Adipocyte (in vitro differentiated cells): ENCODE measurements around the gene ROBO1.
A peak's percentile ranks its signal among the peaks of the same experiment; 100 is the strongest.
"Not testable (repeated sequence)": the region's sequence is repeated elsewhere in the genome, so short reads cannot be mapped to it uniquely, and the experiment has no call there.

Experiments used
- DNase-seq: peaks from one replicate; pipeline ENCODE4 v3.0.0-alpha.2; 2015; ENCODE audit warnings: low read depth
- H3K27me3 ChIP-seq: replicated peaks from 2 replicates; pipeline ENCODE4 v1.7.0; 2013; ENCODE audit warnings: mild to moderate bottlenecking, low read length, moderate library complexity; ENCODE audit not compliant: control insufficient read depth, insufficient read depth
- H3K36me3 ChIP-seq: 2 replicates; pipeline ENCODE4 v1.7.0; 2013; ENCODE audit warnings: low read length, mild to moderate bottlenecking, moderate library complexity; ENCODE audit not compliant: control insufficient read depth, insufficient read depth, severe bottlenecking
- H3K4me1 ChIP-seq: 2 replicates; pipeline ENCODE4 v1.7.0; 2013; ENCODE audit warnings: mild to moderate bottlenecking, low read length, moderate library complexity; ENCODE audit not compliant: control insufficient read depth, insufficient read depth
- H3K4me3 ChIP-seq: 2 replicates; pipeline ENCODE4 v1.7.0; 2013; ENCODE audit warnings: mild to moderate bottlenecking, low read length, moderate library complexity
- H3K9ac ChIP-seq: 2 replicates; pipeline ENCODE4 v1.7.0; 2013; ENCODE audit warnings: mild to moderate bottlenecking, low read length, moderate library complexity
- H3K9me3 ChIP-seq: 2 replicates; pipeline ENCODE4 v1.7.0; 2013; ENCODE audit warnings: mild to moderate bottlenecking, low read length, moderate library complexity; ENCODE audit not compliant: control insufficient read depth

ROBO1 gene

DNA sequence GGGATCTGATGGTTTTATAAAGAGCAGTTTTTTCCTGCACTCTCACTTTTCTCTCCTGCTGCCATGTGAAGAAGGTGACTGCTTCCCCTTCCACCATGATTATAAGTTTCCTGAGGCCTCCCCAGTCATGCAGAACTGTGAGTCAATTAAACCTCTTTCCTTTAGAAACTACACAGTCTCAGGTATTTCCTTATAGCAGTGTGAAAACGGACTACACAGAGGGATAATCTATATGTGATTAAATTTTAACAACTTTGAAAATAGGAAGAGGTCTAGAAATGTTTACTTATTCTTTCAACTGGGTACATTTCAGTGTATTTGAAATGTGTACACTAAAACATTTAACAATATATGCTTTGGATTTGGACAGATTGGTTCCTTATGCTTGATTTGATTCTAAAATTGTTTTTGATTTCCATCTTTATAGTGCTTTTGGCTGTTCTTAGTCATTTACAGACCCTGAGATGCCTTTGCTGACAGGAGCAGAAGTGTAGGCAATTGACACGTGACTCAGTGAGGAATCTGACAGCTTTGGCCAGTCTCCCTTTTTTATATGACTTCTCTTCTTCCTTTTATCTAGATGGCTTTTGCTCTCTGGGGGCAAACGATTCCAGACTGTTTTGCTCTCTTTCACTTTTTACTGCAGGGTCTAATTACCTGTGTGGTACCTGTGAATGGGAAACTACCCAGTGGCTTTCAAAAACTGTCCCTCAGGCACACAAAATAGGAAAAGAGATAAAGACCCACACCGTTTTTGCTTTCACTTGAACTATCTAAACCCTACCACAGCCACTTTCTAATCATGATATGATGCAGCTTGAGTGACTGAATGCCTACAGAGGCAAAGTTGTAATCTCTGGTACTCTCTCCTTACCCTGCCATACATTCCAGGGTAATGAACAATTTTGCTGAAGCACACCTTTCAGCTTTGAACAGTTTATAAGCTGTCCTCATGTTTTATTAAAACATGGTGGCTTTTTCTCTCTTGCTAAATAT is 422.6 kb downstream of the ROBO1 start:
- DNase-seq, result no peak
- Histone ChIP-seq H3K9ac (no peak overlapping the region), H3K9me3 (no peaks in the 10 kb centered on the region), H3K4me3 (no peak overlapping the region), H3K36me3 (no peaks in the 10 kb centered on the region), H3K27me3 (no peaks in the 10 kb centered on the region), H3K4me1 (no peaks in the 10 kb centered on the region)

DNA sequence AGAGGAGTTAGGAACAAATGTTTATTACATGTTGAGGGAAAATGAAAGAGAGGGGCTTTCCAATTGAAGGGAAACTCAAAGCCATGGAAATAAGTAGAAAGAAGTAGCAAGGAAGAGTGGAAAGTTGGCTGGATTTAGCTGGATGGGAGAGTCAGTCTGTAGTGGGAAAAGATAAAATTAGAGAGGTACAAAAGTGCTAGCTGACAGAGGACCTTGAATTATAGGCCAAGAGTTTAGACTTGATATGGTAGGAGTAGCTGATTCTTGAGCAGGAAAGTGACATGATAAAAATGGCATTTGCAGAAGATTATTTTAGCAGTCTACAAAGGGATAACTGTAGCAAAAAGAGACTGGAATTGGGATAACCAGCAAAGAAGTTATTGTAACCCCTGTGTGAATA is 425.8 kb downstream of the ROBO1 start:
- Histone ChIP-seq H3K9me3 (no peaks in the 10 kb centered on the region), H3K27me3 (no peaks in the 10 kb centered on the region), H3K4me3 (no peak overlapping the region), H3K4me1 (no peaks in the 10 kb centered on the region), H3K9ac (no peak overlapping the region), H3K36me3 (no peaks in the 10 kb centered on the region)
- DNase-seq, result no peak

DNA sequence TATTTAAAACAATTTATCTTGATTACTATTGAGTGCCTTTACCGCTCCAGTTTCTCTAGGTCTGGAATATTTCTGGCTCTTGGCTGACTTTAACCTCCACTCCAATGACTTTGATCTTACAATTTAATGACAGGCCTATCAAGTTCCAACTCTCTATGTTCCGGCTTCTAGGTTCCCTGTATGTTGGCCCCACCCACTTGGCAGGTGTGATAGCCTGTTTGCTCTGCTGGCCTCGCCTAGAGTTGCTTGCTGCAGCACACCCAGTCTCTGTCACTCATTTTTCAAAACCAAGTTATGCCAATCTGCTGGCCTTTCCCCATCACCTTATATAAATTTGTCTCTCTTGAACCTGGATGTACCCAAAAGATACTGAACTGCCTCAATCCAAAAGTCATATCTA is 428.0 kb downstream of the ROBO1 start:
- Histone ChIP-seq H3K9me3 (no peaks in the 10 kb centered on the region), H3K4me3 (no peak overlapping the region), H3K4me1 (no peaks in the 10 kb centered on the region), H3K36me3 (no peaks in the 10 kb centered on the region), H3K27me3 (no peaks in the 10 kb centered on the region), H3K9ac (no peak overlapping the region)
- no peak for DNase-seq

DNA sequence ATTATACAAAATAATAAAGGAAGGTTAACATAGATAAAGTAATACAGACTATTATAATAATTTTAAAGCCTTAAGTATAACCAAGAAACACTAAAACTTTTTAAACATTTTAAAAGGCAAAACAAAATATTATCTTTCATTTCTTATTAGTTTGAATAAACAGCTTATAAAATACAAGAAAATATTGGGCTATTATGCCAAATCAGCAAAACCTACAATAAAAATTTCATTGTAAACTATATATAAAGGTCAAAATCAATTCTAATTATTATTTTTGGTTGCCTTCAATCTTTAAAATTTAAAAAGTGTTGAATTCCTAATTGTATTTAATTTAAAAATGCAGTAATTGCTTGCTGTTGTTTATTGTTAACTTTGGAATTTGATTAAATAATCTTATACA is 430.0 kb downstream of the ROBO1 start:
- Histone ChIP-seq H3K4me1 (no peaks in the 10 kb centered on the region), H3K9ac (no peak overlapping the region), H3K36me3 (no peaks in the 10 kb centered on the region), H3K27me3 (no peaks in the 10 kb centered on the region), H3K9me3 (no peaks in the 10 kb centered on the region), H3K4me3 (no peak overlapping the region)
- DNase-seq, result no peak

DNA sequence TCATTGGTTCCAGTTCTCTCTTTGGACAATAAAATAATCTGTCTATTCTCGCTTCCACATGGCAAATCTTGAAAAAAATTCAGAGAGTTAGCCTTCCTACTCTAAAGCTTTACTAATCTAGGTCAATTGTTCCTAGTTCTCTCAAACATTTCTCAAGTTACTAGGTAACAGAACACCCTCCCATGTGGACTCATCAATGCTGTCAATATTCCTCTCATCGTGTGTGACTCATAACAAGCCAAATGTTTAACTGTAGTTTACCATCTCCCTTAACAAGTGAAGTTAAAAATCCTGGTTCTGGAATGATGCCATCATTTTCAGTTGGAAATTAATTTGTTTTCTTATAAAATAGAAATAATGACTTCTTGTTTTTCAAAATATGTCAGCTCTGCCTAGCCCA is 438.6 kb downstream of the ROBO1 start:
- H3K27me3 ChIP-seq, result no peaks in the 10 kb centered on the region
- H3K9me3 ChIP-seq, result no peaks in the 10 kb centered on the region
- H3K36me3 ChIP-seq, result no peaks in the 10 kb centered on the region
- no peak overlapping the region for H3K9ac ChIP-seq
- peaks cover 4% of the 10 kb centered on the region for H3K4me1 ChIP-seq
- no peak overlapping the region for H3K4me3 ChIP-seq
- DNase-seq, result no peak

DNA sequence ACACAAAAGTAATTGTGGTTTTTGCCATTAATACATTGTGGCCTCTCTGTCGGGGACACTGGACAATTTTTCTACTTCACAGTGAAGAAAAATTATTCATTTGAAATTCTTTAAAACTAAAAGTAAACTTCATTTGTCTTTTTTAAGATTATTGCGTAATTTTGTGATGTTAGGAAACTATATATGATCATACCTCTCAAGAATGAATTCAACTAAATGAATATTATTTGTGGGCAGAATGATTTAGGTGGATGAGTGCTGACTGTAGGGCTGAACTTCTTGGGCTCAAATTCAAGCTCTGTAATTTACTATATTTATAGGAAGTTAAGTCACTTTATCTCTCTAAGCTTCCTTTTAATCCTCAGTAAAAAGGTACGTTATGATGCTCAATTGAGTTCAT is 441.2 kb downstream of the ROBO1 start:
- H3K36me3 ChIP-seq, result no peaks in the 10 kb centered on the region
- DNase-seq, result peak; percentile 66
- no peak overlapping the region for H3K4me3 ChIP-seq
- H3K27me3 ChIP-seq, result no peaks in the 10 kb centered on the region
- H3K4me1 ChIP-seq, result peaks cover 4% of the 10 kb centered on the region
- H3K9me3 ChIP-seq, result no peaks in the 10 kb centered on the region
- H3K9ac ChIP-seq, result no peak overlapping the region

DNA sequence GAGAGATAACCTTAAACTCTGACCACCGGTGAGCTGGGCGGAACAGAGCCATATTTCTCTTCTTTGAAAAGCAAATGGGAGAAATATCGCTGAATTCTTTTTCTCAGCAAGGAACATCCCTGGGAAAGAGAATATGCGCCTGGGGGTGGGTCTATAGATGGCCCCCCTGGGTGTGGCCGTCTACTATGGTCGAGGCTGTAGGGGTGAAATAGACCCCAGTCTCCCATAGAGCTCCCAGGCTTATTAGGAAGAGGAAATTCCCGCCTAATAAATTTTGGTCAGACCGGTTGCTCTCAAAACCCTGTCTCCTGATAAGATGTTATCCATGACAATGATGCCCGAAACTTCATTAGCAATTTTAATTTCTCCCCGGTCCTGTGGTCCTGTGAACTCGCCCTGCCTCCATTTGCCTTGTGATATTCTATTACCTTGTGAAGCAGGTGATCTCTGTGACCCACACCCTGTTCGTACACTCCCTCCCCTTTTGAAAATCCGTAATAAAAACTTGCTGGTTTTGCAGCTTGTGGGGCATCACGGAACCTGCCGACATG is 441.9 kb downstream of the ROBO1 start:
- DNase-seq, H3K27me3 ChIP-seq, H3K9me3 ChIP-seq, H3K4me1 ChIP-seq, H3K36me3 ChIP-seq, H3K9ac ChIP-seq, H3K4me3 ChIP-seq: not testable (repeated sequence)

DNA sequence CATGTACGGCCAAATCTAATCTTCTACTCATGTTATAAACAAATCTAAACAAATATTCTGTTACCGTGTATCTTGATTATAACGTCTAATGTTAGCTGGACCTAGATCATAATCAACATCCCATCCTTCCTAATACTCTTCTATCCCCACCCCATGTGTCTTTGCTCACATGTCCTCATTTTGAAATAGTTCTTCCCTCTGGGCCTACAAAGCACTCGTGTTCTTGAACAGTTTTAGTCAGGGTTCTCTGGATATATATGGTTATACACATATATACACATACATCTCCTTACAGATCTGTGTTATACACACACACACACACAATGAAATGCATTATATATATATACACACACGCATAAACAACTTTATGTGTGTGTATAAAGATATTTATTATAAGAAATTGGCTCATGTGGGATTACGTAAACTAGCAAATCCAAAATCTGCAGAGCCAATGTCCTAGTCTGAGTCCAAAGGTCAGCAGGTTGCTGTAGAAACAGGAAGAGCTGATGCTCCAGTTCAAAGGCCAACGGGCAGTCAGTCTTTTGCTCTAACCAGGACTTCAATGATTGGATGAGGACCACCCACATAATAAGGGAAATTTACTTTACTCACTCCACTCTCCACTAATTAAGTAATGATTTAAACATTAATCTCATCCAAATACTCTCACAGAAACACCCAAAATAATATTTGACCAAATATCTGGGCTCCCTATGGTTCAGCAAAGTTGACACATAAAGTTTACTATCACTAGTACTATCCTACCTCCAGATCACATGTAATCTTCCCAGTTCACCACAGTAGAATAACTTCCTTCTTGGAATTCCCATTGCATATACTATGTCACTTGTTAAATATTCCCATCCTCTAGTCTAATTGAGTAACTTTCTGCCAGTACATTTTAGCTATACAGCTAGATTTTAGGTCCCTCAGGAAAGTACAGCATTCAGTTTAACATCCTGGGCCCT is 450.0 kb downstream of the ROBO1 start:
- DNase-seq, result no peak
- Histone ChIP-seq H3K9ac (no peak overlapping the region), H3K27me3 (no peaks in the 10 kb centered on the region), H3K36me3 (no peaks in the 10 kb centered on the region), H3K4me1 (no peaks in the 10 kb centered on the region), H3K9me3 (no peaks in the 10 kb centered on the region), H3K4me3 (no peak overlapping the region)

DNA sequence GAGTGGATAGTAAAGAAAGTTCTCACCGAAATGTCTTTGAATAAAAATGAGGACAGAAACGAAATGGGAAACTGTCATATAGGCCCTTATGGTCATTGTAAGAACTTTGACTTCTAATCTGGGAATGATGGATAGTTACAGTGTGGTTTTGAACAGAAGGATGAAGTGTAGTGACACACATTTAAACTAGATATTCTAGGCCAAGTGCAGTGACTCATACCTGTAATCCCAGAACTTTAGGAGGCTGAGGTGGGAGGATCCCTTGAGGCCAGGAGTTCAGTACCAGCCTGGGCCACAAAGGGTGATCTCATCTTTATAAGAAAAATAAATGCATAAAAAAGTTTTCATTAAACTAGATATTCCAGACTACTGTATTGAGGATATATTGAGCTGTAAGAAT is 452.8 kb downstream of the ROBO1 start:
- Histone ChIP-seq H3K9me3 (no peaks in the 10 kb centered on the region), H3K4me3 (no peak overlapping the region), H3K36me3 (no peaks in the 10 kb centered on the region), H3K4me1 (no peaks in the 10 kb centered on the region), H3K27me3 (no peaks in the 10 kb centered on the region), H3K9ac (no peak overlapping the region)
- DNase-seq, result no peak

DNA sequence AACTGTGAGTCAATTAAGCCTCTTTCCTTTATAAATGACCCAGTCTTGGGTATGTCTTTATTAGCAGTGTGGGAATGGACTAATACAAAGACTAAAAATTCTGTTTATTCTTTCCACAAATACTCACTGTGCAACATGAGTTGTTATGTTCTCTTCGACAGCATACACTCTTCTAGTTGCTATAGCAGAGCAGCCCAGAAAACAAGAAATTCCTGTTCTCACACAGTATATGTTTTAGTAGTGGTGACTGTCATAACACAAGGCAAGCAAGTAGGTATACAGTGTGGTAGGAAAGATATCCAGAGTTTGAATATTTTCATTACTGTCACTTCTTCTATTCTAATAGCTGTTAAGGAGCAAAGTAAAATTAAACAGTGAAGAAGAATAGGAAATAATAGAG is 453.3 kb downstream of the ROBO1 start:
- Histone ChIP-seq H3K9me3 (no peaks in the 10 kb centered on the region), H3K4me1 (no peaks in the 10 kb centered on the region), H3K27me3 (no peaks in the 10 kb centered on the region), H3K9ac (no peak overlapping the region), H3K36me3 (no peaks in the 10 kb centered on the region), H3K4me3 (no peak overlapping the region)
- no peak for DNase-seq

DNA sequence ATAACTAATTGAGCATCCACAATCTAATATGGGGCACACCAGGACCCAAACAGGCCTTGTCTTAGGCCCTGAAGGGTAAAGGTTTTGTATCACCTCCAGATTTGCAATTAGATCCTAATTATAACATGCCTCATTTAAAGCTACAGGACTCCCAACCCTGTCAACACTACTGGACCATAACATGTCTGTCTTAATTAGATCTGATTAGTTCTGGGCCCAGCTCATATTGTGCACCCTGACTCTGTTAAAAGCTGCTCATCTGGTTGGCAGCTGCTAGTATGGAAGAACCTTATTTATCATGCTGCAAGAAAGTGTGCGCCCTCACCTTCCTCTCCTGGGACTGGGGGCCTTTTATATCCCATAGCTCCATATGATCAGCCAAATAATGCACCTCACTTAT is 457.8 kb downstream of the ROBO1 start:
- H3K9ac ChIP-seq, result no peak overlapping the region
- no peaks in the 10 kb centered on the region for H3K27me3 ChIP-seq
- no peaks in the 10 kb centered on the region for H3K36me3 ChIP-seq
- no peaks in the 10 kb centered on the region for H3K4me1 ChIP-seq
- H3K9me3 ChIP-seq, result no peaks in the 10 kb centered on the region
- no peak overlapping the region for H3K4me3 ChIP-seq
- DNase-seq, result no peak
